C4-2B (cell line): ENCODE data around the gene ZNF304.

ENCODE experiments used
- H3K27ac ChIP-seq: fragments of 450-650 bp; 2 replicates; pipeline ENCODE4 v1.5.1; 2017
- CTCF ChIP-seq: fragments of 450-650 bp; conservative IDR thresholded peaks from 2 replicates; pipeline ENCODE4 v1.5.1; 2017; ENCODE audit warnings: mild to moderate bottlenecking
- ZFX ChIP-seq: fragments of 450-650 bp; IDR thresholded peaks from 2 replicates; pipeline ENCODE4 v1.6.1; 2017

The ZNF304 gene

GRCh38 chr19:57317503-57317902, 33.6 kb upstream of the ZNF304 start:
- TF ChIP-seq CTCF (no peak), ZFX (no peak)
- no peak overlapping the region for H3K27ac ChIP-seq

- TF ChIP-seq CTCF (no peak), ZFX (no peak)
- H3K27ac ChIP-seq: peak overlapping the region; percentile 89
Observed at GRCh38 chr19:57319869-57320179, 31.2 kb upstream of the ZNF304 start.

- peak within 1 kb of the TSS; percentile 89 for H3K27ac ChIP-seq
- TF ChIP-seq ZFX (peak; percentile 94), CTCF (no peak)
Observed at GRCh38 chr19:57320180-57321084, 30.6 kb upstream of the ZNF304 start, which contains the start of gene ZNF543. ZNF543 (plus strand) TSS chr19:57320472; CDS start chr19:57320854, 382 bp downstream.

DNA sequence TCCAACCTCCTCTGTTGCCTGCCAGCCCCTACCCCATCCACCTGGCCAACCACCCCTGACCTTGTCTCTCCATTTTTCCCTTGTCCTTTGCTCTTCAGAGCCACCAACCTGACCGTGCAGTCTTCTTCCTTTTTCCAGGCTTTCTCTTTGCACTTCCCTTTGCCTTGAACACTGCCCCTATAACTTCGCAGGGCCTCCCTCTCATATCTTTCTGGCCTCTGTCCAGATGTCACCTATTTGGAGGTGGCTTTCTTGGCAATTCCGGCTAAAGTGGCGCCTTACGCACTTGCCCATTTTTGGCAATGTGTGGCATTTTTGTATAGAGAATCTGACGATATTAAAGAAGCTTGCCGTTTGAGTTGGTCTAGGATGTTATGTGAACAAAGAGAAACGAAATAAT, 30.0 kb upstream of the ZNF304 start:
- peak overlapping the region; percentile 89 for H3K27ac ChIP-seq

GRCh38 chr19:57321751-57322150, 29.3 kb upstream of the ZNF304 start:
- TF ChIP-seq ZFX (no peak), CTCF (no peak)
- no peak overlapping the region; the same call in 1 of the 2 replicates for H3K27ac ChIP-seq

More for the DNA sequence above, 30.0 kb upstream of the ZNF304 start:
- TF ChIP-seq CTCF (no peak), ZFX (no peak)

- TF ChIP-seq ZFX: no peak
- TF ChIP-seq CTCF: no peak
- H3K27ac ChIP-seq: no peak overlapping the region
Observed at GRCh38 chr19:57324992-57325391, 26.1 kb upstream of the ZNF304 start.

DNA sequence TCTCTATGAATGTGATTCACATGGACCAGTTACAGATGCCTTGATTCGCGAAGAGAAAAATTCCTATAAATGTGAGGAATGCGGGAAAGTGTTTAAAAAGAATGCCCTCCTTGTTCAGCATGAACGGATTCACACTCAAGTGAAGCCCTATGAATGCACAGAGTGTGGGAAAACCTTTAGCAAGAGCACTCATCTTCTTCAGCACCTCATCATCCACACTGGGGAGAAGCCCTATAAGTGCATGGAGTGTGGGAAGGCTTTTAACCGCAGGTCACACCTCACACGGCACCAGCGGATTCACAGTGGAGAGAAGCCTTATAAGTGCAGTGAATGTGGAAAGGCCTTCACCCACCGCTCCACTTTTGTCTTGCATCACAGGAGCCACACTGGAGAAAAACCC, 23.1 kb upstream of the ZNF304 start:
- TF ChIP-seq CTCF (no peak), ZFX (no peak)
- no peak overlapping the region for H3K27ac ChIP-seq
